Astrocyte (in vitro differentiated cells and primary cell): ENCODE data around the gene TRIML1. TPM values are rescaled to one million over a fixed set of nuclear protein-coding genes. Genes with fewer than 3 reads are reported as not detected.

ENCODE experiments used
- DNase-seq: peaks from one replicate; pipeline ENCODE4 v3.0.0-alpha.2; 2010; ENCODE audit warnings: low read depth
- FAIRE-seq: peaks from 2 replicates; lab custom pipeline; 2011; peaks lifted over from hg19 to GRCh38; lab: Jason Lieb, UNC
- H2AFZ ChIP-seq: 2 replicates; pipeline ENCODE4 v1.6.0; 2012; ENCODE audit warnings: low read depth, low read length, inconsistent platforms
- H3K27ac ChIP-seq: 2 replicates; pipeline ENCODE4 v1.5.1; 2011; ENCODE audit warnings: low read depth, low read length, inconsistent platforms
- H3K27me3 ChIP-seq: 2 replicates; pipeline ENCODE4 v1.6.0; 2011; ENCODE audit warnings: low read length, inconsistent platforms; ENCODE audit not compliant: insufficient read depth
- H3K36me3 ChIP-seq: 2 replicates; pipeline ENCODE4 v1.5.1; 2011; ENCODE audit warnings: low read length, inconsistent platforms; ENCODE audit not compliant: insufficient read depth
- H3K4me1 ChIP-seq: 2 replicates; pipeline ENCODE4 v1.5.1; 2011; ENCODE audit warnings: low read length, inconsistent platforms; ENCODE audit not compliant: insufficient read depth
- H3K4me2 ChIP-seq: 2 replicates; pipeline ENCODE4 v1.6.0; 2012; ENCODE audit warnings: low read length, inconsistent platforms
- H3K4me3 ChIP-seq: 2 replicates; pipeline ENCODE4 v1.5.1; 2011; ENCODE audit warnings: low read depth, mild to moderate bottlenecking, low read length, inconsistent platforms; ENCODE audit not compliant: insufficient read depth
- H3K79me2 ChIP-seq: 2 replicates; pipeline ENCODE4 v1.6.0; 2012; ENCODE audit warnings: mild to moderate bottlenecking, low read length, inconsistent platforms; ENCODE audit not compliant: insufficient read depth
- H3K9ac ChIP-seq: 2 replicates; pipeline ENCODE4 v1.6.0; 2012; ENCODE audit warnings: mild to moderate bottlenecking, low read length, inconsistent platforms
- H3K9me3 ChIP-seq: 2 replicates; pipeline ENCODE4 v1.5.1; 2012; ENCODE audit warnings: low read depth, mild to moderate bottlenecking, low read length, inconsistent platforms; ENCODE audit not compliant: insufficient read depth
- H4K20me1 ChIP-seq: 2 replicates; pipeline ENCODE4 v1.6.0; 2012; ENCODE audit warnings: low read length, inconsistent platforms; ENCODE audit not compliant: insufficient read depth
- H3K27ac Mint-ChIP-seq: one replicate; pipeline ENCODE4 v1.8.0; 2021; ENCODE audit warnings: mild to moderate bottlenecking, mixed read lengths; ENCODE audit not compliant: unreplicated experiment
- H3K27me3 Mint-ChIP-seq: one replicate; pipeline ENCODE4 v1.8.0; 2021; ENCODE audit warnings: low read depth, mixed read lengths; ENCODE audit not compliant: unreplicated experiment
- H3K36me3 Mint-ChIP-seq: one replicate; pipeline ENCODE4 v1.8.0; 2021; ENCODE audit warnings: low read depth, mixed read lengths; ENCODE audit not compliant: unreplicated experiment
- H3K4me1 Mint-ChIP-seq: one replicate; pipeline ENCODE4 v1.8.0; 2021; ENCODE audit warnings: low read depth, mixed read lengths; ENCODE audit not compliant: unreplicated experiment
- H3K4me3 Mint-ChIP-seq: one replicate; pipeline ENCODE4 v1.8.0; 2021; ENCODE audit warnings: mild to moderate bottlenecking, moderate library complexity, mixed read lengths; ENCODE audit not compliant: unreplicated experiment
- H3K9me3 Mint-ChIP-seq: one replicate; pipeline ENCODE4 v1.8.0; 2021; ENCODE audit warnings: mild to moderate bottlenecking, mixed read lengths; ENCODE audit not compliant: unreplicated experiment
- CTCF ChIP-seq: IDR thresholded peaks from 2 replicates; pipeline ENCODE4 v1.5.1; 2011; ENCODE audit warnings: low read depth, mild to moderate bottlenecking, inconsistent platforms, low read length, moderate library complexity; ENCODE audit not compliant: insufficient read depth
- EZH2 ChIP-seq: IDR thresholded peaks from 2 replicates; pipeline ENCODE4 v1.6.1; 2012; ENCODE audit warnings: mild to moderate bottlenecking, low read length, inconsistent platforms; ENCODE audit not compliant: insufficient read depth
- total RNA-seq: library from RNA; stranded (reverse); gene quantifications from 2 replicates; pipeline ENCODE4 v1.2.1, GENCODE V29; 2021

The TRIML1 gene
- total RNA-seq, 1 donor from 2014 or later: not detected

DNA sequence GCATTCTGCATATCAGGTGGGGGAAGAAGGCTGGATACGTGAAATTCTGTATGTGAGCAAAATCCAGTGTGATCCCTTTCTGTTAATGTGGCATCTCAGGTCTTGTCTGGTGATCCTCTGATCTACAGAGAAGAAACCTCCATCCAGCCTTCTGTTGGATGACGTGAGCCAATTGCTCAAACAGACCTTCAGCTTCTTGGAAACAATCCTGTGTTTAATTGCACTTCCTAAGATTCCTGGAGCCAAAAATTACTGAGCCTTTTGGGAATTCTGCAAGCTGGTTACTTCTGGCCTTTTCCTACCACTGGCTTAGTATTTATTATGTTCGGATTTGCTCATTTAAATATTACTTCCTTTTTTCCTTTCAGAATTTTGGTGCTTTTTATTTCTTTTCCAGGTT is 51.2 kb downstream of the TRIML1 start:
- H3K27ac Mint-ChIP-seq: no peak overlapping the region
- Histone ChIP-seq H2AFZ (no peak overlapping the region), H3K9me3 (no peaks in the 10 kb centered on the region), H3K79me2 (no peaks in the 10 kb centered on the region), H3K27me3 (no peaks in the 10 kb centered on the region), H3K4me2 (no peak overlapping the region), H3K27ac (no peak overlapping the region), H4K20me1 (no peaks in the 10 kb centered on the region), H3K4me3 (no peak overlapping the region), H3K36me3 (no peaks in the 10 kb centered on the region), H3K9ac (no peak overlapping the region), H3K4me1 (no peaks in the 10 kb centered on the region)
- TF ChIP-seq EZH2 (no peak), CTCF (no peak)
- H3K4me3 Mint-ChIP-seq: no peak overlapping the region
- DNase-seq (no peak), FAIRE-seq (no peak)
- H3K36me3 Mint-ChIP-seq: no peaks in the 10 kb centered on the region
- no peaks in the 10 kb centered on the region for H3K4me1 Mint-ChIP-seq
- H3K9me3 Mint-ChIP-seq: no peaks in the 10 kb centered on the region
- H3K27me3 Mint-ChIP-seq: no peaks in the 10 kb centered on the region

- peaks cover 6% of the 10 kb centered on the region for H3K4me1 Mint-ChIP-seq
- Histone ChIP-seq H2AFZ (no peak overlapping the region), H3K79me2 (no peaks in the 10 kb centered on the region), H3K27me3 (no peaks in the 10 kb centered on the region), H3K9ac (no peak overlapping the region), H3K36me3 (no peaks in the 10 kb centered on the region), H3K4me1 (no peaks in the 10 kb centered on the region), H3K4me2 (no peak overlapping the region), H3K27ac (no peak overlapping the region), H3K9me3 (no peaks in the 10 kb centered on the region), H4K20me1 (no peaks in the 10 kb centered on the region), H3K4me3 (no peak overlapping the region)
- TF ChIP-seq CTCF: no peak
- no peak for TF ChIP-seq EZH2
- H3K9me3 Mint-ChIP-seq: no peaks in the 10 kb centered on the region
- no peak overlapping the region for H3K27ac Mint-ChIP-seq
- no peaks in the 10 kb centered on the region for H3K27me3 Mint-ChIP-seq
- FAIRE-seq (no peak), DNase-seq (no peak)
- H3K4me3 Mint-ChIP-seq: no peak overlapping the region
- no peaks in the 10 kb centered on the region for H3K36me3 Mint-ChIP-seq
Measured at GRCh38 chr4:188194421-188194820, 55.2 kb downstream of the TRIML1 start.

GRCh38 chr4:188195389-188195985 is 56.2 kb downstream of the TRIML1 start:
- no peaks in the 10 kb centered on the region for H3K36me3 Mint-ChIP-seq
- H3K4me3 Mint-ChIP-seq: no peak overlapping the region
- H4K20me1 ChIP-seq: no peaks in the 10 kb centered on the region
- no peak for DNase-seq
- H3K4me2 ChIP-seq: no peak overlapping the region
- peaks cover 12% of the 10 kb centered on the region for H3K4me1 Mint-ChIP-seq
- no peak overlapping the region for H3K27ac ChIP-seq
- no peak overlapping the region for H3K27ac Mint-ChIP-seq
- H3K9ac ChIP-seq: no peak overlapping the region
- H3K4me1 ChIP-seq: no peaks in the 10 kb centered on the region
- H3K79me2 ChIP-seq: no peaks in the 10 kb centered on the region
- H3K9me3 ChIP-seq: no peaks in the 10 kb centered on the region
- no peak overlapping the region for H2AFZ ChIP-seq
- no peaks in the 10 kb centered on the region for H3K36me3 ChIP-seq
- no peaks in the 10 kb centered on the region for H3K9me3 Mint-ChIP-seq
- H3K4me3 ChIP-seq: no peak overlapping the region
- H3K27me3 ChIP-seq: no peaks in the 10 kb centered on the region
- no peak for FAIRE-seq
- no peaks in the 10 kb centered on the region for H3K27me3 Mint-ChIP-seq
- TF ChIP-seq CTCF: no peak
- no peak for TF ChIP-seq EZH2
